ENCODE results near the gene RGS1.

RGS1 gene

DNA sequence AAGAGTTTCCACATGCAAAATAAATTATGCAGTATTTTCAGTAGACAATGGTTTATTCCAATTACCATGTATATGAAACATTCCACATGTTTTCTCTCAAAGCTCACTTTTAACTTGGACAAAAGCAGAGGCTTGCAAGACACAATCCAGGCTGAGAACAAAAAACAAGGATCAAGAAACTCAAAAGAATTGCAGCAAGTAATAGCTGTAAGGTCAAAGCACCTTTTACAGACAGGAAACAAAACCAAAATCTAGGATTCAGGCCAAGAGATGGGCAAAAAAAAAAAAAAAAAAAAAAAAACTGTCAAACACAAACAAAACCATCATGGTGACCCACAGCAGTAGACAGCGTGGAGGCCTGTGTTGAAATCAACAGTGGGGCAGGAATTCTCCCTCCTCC, 9.3 kb downstream of the RGS1 start:
- DNase-seq, result no peak

GRCh38 chr1:192587386-192588266, 12.1 kb downstream of the RGS1 start:
- DNase-seq, result no peak

GRCh38 chr1:192588546-192588945, 13.0 kb downstream of the RGS1 start:
- no peak for DNase-seq

DNA sequence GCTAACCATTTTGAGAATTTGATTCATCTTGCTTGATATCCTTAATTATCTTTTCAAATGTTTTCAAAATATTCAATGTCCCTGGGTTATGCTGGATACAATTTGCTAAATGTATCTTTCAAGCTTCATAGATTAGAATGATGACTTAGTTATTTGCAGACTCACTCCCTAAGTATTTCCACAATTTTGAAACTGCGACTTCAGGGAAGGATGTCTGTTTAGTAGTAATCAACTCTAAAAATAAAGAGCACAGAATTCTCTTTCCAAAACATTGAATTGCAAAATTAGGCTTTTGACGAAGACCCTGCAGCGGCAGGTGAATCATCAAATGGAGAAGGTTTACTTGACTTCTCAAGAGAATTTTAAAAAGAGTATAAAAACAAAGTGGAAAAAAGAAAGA, 14.2 kb downstream of the RGS1 start:
- no peak for DNase-seq

GRCh38 chr1:192592517-192592916, 16.9 kb downstream of the RGS1 start:
- no peak for DNase-seq

GRCh38 chr1:192592981-192593708, 17.6 kb downstream of the RGS1 start:
- no peak for DNase-seq

DNA sequence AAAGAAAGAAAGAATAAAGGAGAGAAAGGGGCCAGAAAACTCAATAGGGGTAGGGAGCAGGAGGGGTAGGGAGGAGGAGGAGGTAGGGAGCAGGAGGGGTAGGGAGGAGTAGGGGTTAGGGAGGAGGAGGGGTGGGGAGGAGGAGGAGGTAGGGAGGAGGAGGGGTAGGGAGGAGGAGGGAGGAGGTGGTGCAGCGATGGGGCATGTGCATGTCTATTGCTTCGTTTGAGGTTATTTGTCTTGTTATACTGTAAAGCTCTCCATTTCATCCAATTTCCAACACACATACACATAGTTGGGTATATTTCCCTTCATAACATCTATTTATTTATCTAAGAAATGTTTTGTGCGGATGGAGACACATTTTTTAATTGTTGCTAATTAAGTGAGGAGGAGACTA, 19.7 kb downstream of the RGS1 start:
- no peak for DNase-seq

- DNase-seq, result no peak
These were observed 23.0 kb downstream of the RGS1 start for GRCh38 chr1:192598589-192598988.

DNA sequence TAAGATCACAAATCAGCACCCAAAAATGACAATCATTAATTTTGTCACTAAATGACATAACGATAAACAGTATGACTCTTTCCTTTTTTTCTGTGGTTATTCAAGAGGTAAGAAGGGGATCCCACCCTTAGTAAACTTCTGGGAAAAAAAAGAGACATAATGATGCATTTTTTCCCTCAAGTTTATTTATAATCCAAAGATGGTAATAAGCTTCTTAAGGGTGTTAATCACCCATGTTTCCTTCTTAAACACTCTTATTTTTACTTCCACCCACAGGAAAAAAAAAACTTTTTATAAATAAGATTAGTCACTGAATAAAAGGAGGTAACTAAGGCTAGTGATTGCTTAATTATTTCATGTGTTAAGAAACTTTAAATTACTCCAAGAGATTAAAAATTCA, 24.7 kb downstream of the RGS1 start:
- no peak for DNase-seq

DNA sequence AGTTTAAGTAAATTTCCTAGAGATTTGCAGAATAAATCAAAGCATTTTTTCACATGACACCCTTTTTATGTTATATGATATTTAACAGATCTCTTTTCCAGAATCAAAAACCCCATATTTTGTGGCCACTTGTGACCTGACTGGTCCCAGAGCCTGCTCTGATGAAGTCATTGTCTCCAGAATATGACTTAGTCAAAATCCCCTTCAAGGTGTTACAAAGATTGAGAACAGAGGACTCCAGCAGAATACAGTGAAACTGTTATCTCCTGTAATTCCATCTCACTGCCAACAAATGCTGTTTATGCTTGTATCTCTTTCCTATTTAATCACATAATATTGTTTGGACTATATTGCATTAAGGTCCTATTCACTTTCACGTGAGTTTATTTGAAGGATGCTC, 25.6 kb downstream of the RGS1 start:
- no peak for DNase-seq

DNA sequence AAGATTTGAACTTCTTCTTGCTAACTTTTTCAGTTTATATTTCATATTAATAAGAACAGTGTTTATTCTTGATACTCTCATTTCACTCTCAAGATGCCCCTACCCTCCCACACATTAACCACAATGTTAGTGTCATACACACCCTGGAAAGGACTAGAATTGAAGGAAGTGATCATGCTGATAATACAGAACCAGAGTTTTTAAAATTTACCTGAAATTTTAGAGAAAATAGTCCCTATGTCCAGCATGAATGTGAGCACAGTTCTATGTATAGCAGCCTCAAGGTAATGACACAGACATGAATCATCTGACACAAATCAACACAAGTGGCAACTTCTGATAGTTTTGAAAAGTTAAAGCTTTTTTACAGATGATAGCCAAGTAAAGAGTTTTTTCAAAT, 26.0 kb downstream of the RGS1 start:
- no peak for DNase-seq

DNA sequence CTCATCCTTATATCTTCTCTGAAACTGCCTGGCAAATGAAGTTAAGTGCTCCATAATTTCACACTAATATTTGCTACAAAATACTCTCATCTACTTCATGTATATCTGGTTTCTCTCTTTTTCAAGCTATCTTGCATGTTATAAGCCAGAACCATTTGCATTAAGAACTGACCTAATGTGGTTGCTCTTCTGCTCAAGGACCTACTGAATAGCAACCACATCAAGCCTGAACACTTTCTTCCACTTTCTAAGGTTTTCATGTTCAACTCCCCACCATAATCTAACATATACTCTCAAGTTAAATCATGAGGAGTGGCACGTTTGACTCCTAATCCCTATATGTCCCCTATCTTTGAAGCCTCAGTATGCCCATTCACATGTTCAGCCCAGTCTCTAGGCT, 27.2 kb downstream of the RGS1 start:
- no peak for DNase-seq

GRCh38 chr1:192603218-192603787, 27.7 kb downstream of the RGS1 start:
- DNase-seq, result no peak

- DNase-seq, result no peak
These were observed 29.5 kb downstream of the RGS1 start for GRCh38 chr1:192604979-192605620.

DNA sequence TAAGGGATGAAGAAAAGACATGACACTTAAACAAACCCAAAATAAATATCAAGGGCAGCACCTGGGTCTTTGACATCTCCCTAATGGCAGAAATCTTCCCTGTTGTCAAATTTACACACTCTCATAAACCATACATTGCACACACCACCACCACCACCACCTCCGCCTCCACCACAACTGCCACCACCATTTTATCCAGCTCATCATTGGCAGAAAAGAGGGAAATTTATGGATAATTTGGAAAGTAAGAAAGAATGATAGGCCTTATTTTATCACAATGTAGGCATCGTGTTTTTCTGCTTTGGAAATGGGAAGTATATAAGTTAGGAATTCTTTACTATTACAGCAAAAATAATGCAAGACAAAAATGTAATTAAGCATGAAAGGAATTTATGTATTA, 33.1 kb downstream of the RGS1 start:
- DNase-seq, result no peak

DNA sequence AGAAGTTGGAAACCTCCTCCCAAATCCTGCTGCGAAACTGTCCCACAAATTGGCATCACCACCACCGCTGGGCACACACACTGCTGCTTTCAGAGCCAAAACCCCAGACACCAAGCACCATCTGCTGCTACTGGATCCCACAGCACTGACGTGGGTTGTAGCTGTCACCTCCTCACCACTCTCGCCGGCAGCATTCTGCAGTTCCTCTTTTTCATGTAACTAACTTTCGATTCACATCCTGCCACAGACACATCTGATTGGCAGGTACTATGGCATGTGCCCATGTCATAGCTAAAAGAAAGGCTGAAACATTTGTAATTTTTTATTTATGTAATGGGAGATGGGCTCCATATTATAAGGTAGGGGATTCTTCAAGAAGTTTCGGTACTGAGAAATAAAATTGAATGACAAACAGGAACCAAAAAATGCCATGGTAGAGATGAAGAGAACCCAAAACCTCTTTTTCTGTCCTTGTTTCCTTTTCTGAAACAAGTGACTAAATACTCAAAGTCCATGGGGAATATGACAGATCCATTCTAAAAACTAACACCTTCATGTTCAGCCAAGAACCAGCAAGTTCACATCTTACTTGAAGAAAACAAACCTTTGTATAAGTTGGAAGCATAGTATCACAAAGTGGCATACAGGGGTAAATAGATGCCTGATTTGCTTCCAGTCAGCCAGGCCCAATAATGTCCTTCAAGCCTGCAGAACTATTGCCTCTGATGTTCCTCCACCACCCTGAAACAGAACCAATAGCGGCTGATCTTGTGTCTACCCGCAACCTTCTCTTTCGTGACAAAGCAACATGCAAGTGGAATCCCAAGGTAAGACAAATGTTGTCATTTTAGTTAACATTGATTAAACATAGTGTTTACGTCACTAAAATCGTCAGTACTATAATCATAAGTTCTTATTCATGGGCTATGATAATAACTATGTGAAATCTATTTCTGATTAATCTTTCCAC, 33.8 kb downstream of the RGS1 start:
- DNase-seq, result peak; percentile 62

GRCh38 chr1:192610112-192610889, 34.7 kb downstream of the RGS1 start:
- DNase-seq, result no peak

DNA sequence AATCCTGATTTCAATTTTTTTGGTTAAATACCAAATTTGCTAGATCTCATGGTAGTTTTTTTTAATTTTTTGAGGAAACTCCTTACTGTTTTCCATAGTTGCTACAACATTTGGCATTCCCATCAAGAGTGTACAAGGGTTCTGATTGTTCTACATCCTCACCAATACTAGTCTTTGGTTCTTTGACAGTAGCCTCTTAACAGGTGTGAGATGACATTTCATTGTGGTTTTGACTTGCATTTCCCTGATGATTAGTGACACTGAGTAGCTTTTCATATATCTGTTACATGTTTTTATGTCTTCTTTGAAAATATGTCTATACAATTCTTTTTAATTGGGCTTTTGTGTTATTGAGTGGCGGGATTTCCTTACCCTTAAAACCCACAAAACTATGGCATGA, 39.5 kb downstream of the RGS1 start:
- DNase-seq, result no peak

GRCh38 chr1:192620071-192620635, 44.6 kb downstream of the RGS1 start:
- DNase-seq, result no peak

DNA sequence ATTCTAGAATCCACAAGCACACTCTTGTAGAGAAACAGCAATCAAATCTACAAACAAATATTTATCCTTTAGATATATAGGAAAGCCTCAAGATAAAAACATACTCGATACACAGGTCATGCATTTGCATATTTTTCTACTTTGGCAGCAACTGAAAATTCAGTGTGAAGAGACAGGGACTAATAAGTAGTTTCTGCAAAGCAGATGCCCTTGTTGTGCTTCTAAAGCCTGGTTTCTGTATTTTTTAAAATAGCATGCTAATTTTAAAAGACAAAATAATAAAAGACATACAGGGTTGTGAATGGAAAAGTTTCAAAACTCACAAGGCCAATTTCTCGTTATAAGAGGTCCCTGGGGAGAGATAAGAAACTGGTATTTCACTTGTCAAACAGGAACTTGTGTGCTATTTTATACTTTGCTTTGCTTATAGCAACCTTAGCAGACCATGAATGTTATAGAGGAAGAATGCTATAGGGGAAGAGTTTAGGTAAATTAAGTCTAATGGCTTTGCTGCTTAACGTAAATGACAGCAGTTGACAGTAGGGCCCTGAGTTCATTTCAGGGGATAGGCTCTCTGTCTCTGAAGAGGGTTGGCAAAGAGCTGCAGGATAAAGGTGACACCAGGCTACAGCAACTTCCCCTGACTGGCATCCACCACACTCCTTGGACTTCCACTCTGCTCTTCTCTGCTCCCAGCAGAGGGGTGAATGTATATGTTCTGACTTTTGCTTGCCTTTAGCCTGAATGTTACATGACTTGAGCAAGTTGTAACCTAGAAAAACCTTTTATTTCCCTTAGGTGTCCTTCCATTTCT, 51.0 kb downstream of the RGS1 start:
- no peak for DNase-seq

All from activated CD4-positive, alpha-beta T cell treated with anti-CD3 and anti-CD28 coated beads for 48 hours (primary cell).